ENCODE results near the gene RAD23B.

RAD23B gene

GRCh38 chr9:107336718-107337360 lies 53.8 kb downstream of the RAD23B start:
- DNase-seq (ENCODE audit: low spot score), result no peak

- DNase-seq (ENCODE audit: low spot score), result no peak
Observed at GRCh38 chr9:107337676-107338590, 54.9 kb downstream of the RAD23B start.

GRCh38 chr9:107338911-107339659 lies 56.0 kb downstream of the RAD23B start:
- DNase-seq (ENCODE audit: low spot score), result no peak

- DNase-seq (ENCODE audit: low spot score), result peak; percentile 78
Observed at GRCh38 chr9:107340920-107341632, 58.0 kb downstream of the RAD23B start.

GRCh38 chr9:107342476-107343161 lies 59.5 kb downstream of the RAD23B start:
- no peak for DNase-seq (ENCODE audit: low spot score)

- DNase-seq (ENCODE audit: low spot score), result no peak
Observed at GRCh38 chr9:107345327-107345726, 62.2 kb downstream of the RAD23B start.

GRCh38 chr9:107348836-107349235 lies 65.8 kb downstream of the RAD23B start:
- DNase-seq (ENCODE audit: low spot score), result no peak

GRCh38 chr9:107350443-107350842 lies 67.4 kb downstream of the RAD23B start:
- no peak for DNase-seq (ENCODE audit: low spot score)

GRCh38 chr9:107351382-107352045 lies 68.4 kb downstream of the RAD23B start:
- DNase-seq (ENCODE audit: low spot score), result no peak

- DNase-seq (ENCODE audit: low spot score), result no peak
Observed at GRCh38 chr9:107355394-107355793, 72.3 kb downstream of the RAD23B start.

- no peak for DNase-seq (ENCODE audit: low spot score)
Observed at GRCh38 chr9:107358986-107359385, 75.9 kb downstream of the RAD23B start.

GRCh38 chr9:107360098-107360497 lies 77.0 kb downstream of the RAD23B start:
- no peak for DNase-seq (ENCODE audit: low spot score)

- DNase-seq (ENCODE audit: low spot score), result no peak
Observed at GRCh38 chr9:107361816-107362215, 78.7 kb downstream of the RAD23B start.

- no peak for DNase-seq (ENCODE audit: low spot score)
Observed at GRCh38 chr9:107363516-107364152, 80.6 kb downstream of the RAD23B start.

- no peak for DNase-seq (ENCODE audit: low spot score)
Observed at GRCh38 chr9:107367727-107368502, 84.8 kb downstream of the RAD23B start.

- no peak for DNase-seq (ENCODE audit: low spot score)
Observed at GRCh38 chr9:107368696-107369095, 85.6 kb downstream of the RAD23B start.

GRCh38 chr9:107373809-107374208 lies 90.7 kb downstream of the RAD23B start:
- DNase-seq (ENCODE audit: low spot score), result no peak

- no peak for DNase-seq (ENCODE audit: low spot score)
Observed at GRCh38 chr9:107375001-107375400, 91.9 kb downstream of the RAD23B start.

GRCh38 chr9:107375651-107376369 lies 92.7 kb downstream of the RAD23B start:
- DNase-seq (ENCODE audit: low spot score), result no peak
